H9 (cell line): ENCODE results near the gene PRKAG3. TPM values are rescaled to one million over a fixed set of nuclear protein-coding genes. Genes with fewer than 3 reads are reported as not detected.

Experiments
- DNase-seq: peaks from one replicate; pipeline ENCODE4 v3.0.0-alpha.2; 2017
- H2AFZ ChIP-seq: one replicate; pipeline ENCODE4 v1.6.1; 2013; ENCODE audit warnings: mild to moderate bottlenecking, low read length, control low read depth, moderate library complexity
- H2AK5ac ChIP-seq: 2 replicates; pipeline ENCODE4 v1.6.1; 2013; ENCODE audit warnings: low read length, control low read depth, mixed read lengths; ENCODE audit not compliant: insufficient read length
- H2BK120ac ChIP-seq: one replicate; pipeline ENCODE4 v1.6.1; 2013; ENCODE audit warnings: low read depth, mild to moderate bottlenecking, low read length, control low read depth, inconsistent platforms; ENCODE audit not compliant: poor library complexity, severe bottlenecking
- H2BK12ac ChIP-seq: 2 replicates; pipeline ENCODE4 v1.6.1; 2013; ENCODE audit warnings: low read length, control low read depth, mixed read lengths, low read depth; ENCODE audit not compliant: insufficient read length
- H2BK15ac ChIP-seq: 2 replicates; pipeline ENCODE4 v1.6.1; 2013; ENCODE audit warnings: low read depth, low read length, control low read depth
- H2BK20ac ChIP-seq: one replicate; pipeline ENCODE4 v1.6.1; 2013; ENCODE audit warnings: low read depth, mild to moderate bottlenecking, low read length, control low read depth, inconsistent platforms; ENCODE audit not compliant: poor library complexity, severe bottlenecking
- H2BK5ac ChIP-seq: 2 replicates; pipeline ENCODE4 v1.6.1; 2013; ENCODE audit warnings: low read length, control low read depth, mixed read lengths; ENCODE audit not compliant: insufficient read length
- H3K14ac ChIP-seq: 2 replicates; pipeline ENCODE4 v1.6.1; 2013; ENCODE audit warnings: low read length, control low read depth; ENCODE audit not compliant: insufficient read depth
- H3K18ac ChIP-seq: 2 replicates; pipeline ENCODE4 v1.6.1; 2013; ENCODE audit warnings: low read depth, mild to moderate bottlenecking, mixed read lengths, low read length, control low read depth; ENCODE audit not compliant: insufficient read length
- H3K23ac ChIP-seq: 2 replicates; pipeline ENCODE4 v1.6.1; 2013; ENCODE audit warnings: low read length, control low read depth, mixed read lengths, low read depth; ENCODE audit not compliant: insufficient read length
- H3K23me2 ChIP-seq: 2 replicates; pipeline ENCODE4 v1.6.1; 2013; ENCODE audit warnings: low read depth, mild to moderate bottlenecking, mixed read lengths, low read length, control low read depth; ENCODE audit not compliant: insufficient read length, poor library complexity, severe bottlenecking
- H3K27ac ChIP-seq: 2 replicates; pipeline ENCODE4 v1.5.1; 2013; ENCODE audit warnings: low read length, control low read depth, mixed read lengths, low read depth; ENCODE audit not compliant: insufficient read length
- H3K27me3 ChIP-seq: 2 replicates; pipeline ENCODE4 v1.6.1; 2013; ENCODE audit warnings: low read length, control low read depth, inconsistent platforms; ENCODE audit not compliant: insufficient read depth
- H3K4ac ChIP-seq: 2 replicates; pipeline ENCODE4 v1.6.1; 2013; ENCODE audit warnings: low read depth, mild to moderate bottlenecking, control low read depth, inconsistent platforms, low read length, moderate library complexity
- H3K4me1 ChIP-seq: 2 replicates; pipeline ENCODE4 v1.6.1; 2013; ENCODE audit warnings: low read length, control low read depth, inconsistent platforms; ENCODE audit not compliant: insufficient read depth
- H3K4me2 ChIP-seq: 2 replicates; pipeline ENCODE4 v1.6.1; 2013; ENCODE audit warnings: low read length, control low read depth, mixed read lengths; ENCODE audit not compliant: insufficient read length, insufficient read depth
- H3K56ac ChIP-seq: 2 replicates; pipeline ENCODE4 v1.6.1; 2013; ENCODE audit warnings: low read depth, mild to moderate bottlenecking, mixed read lengths, low read length, control low read depth; ENCODE audit not compliant: insufficient read length
- H3K79me1 ChIP-seq: 2 replicates; pipeline ENCODE4 v1.6.1; 2013; ENCODE audit warnings: low read depth, mild to moderate bottlenecking, moderate library complexity, low read length, control low read depth, inconsistent platforms; ENCODE audit not compliant: insufficient read depth, poor library complexity, severe bottlenecking
- H3K79me2 ChIP-seq: 2 replicates; pipeline ENCODE4 v1.6.1; 2013; ENCODE audit warnings: low read length, control low read depth, inconsistent platforms; ENCODE audit not compliant: insufficient read depth
- H3K9ac ChIP-seq: 2 replicates; pipeline ENCODE4 v1.6.1; 2013; ENCODE audit warnings: low read length, control low read depth, mixed read lengths; ENCODE audit not compliant: insufficient read length; ENCODE audit errors: extremely low read depth
- H3K9me3 ChIP-seq: one replicate; pipeline ENCODE4 v1.6.1; 2013; ENCODE audit warnings: low read depth, low read length, inconsistent platforms; ENCODE audit not compliant: control insufficient read depth
- H3T11ph ChIP-seq: one replicate; pipeline ENCODE4 v1.6.1; 2013; ENCODE audit warnings: mild to moderate bottlenecking, low read length, control low read depth, inconsistent platforms
- H4K20me1 ChIP-seq: one replicate; pipeline ENCODE4 v1.6.1; 2013; ENCODE audit not compliant: control insufficient read depth, insufficient read length, insufficient read depth
- H4K5ac ChIP-seq: 2 replicates; pipeline ENCODE4 v1.6.1; 2013; ENCODE audit warnings: low read depth, mild to moderate bottlenecking, mixed read lengths, low read length, control low read depth; ENCODE audit not compliant: insufficient read length
- H4K8ac ChIP-seq: replicated peaks from 2 replicates; pipeline ENCODE4 v1.6.1; 2013; ENCODE audit warnings: low read length, control low read depth, mixed read lengths, low read depth; ENCODE audit not compliant: insufficient read length
- H4K91ac ChIP-seq: 2 replicates; pipeline ENCODE4 v1.6.1; 2013; ENCODE audit warnings: low read depth, mild to moderate bottlenecking, moderate library complexity, mixed read lengths, low read length, control low read depth; ENCODE audit not compliant: insufficient read length
- H3K27ac Mint-ChIP-seq, 3 experiments: 2 replicates in 2 of 3; 3 replicates in 1 of 3; pipeline ENCODE4 v1.8.0; 2020 to 2021; ENCODE audit warnings: mixed read lengths in 3 of 3, mild to moderate bottlenecking in 1 of 3, moderate library complexity in 1 of 3
- H3K27me3 Mint-ChIP-seq: 2 replicates; pipeline ENCODE4 v1.8.0; 2021; ENCODE audit warnings: low read depth, mild to moderate bottlenecking, moderate library complexity, mixed read lengths
- H3K36me3 Mint-ChIP-seq, 3 experiments: 2 replicates in 2 of 3; 3 replicates in 1 of 3; pipeline ENCODE4 v1.8.0; 2020 to 2021; ENCODE audit warnings: low read depth in 3 of 3, mixed read lengths in 3 of 3; ENCODE audit not compliant: insufficient read depth in 1 of 3
- H3K4me1 Mint-ChIP-seq, 2 experiments: 2 replicates each; pipeline ENCODE4 v1.8.0; 2020; ENCODE audit warnings: mixed read lengths in 2 of 2
- H3K4me3 Mint-ChIP-seq, 2 experiments: 2 replicates in 1 of 2; 3 replicates in 1 of 2; pipeline ENCODE4 v1.8.0; 2020 to 2021; ENCODE audit warnings: mild to moderate bottlenecking in 2 of 2, mixed read lengths in 2 of 2, moderate library complexity in 1 of 2
- H3K9me3 Mint-ChIP-seq, 2 experiments: 2 replicates in 1 of 2; 3 replicates in 1 of 2; pipeline ENCODE4 v1.8.0; 2020; ENCODE audit warnings: mild to moderate bottlenecking in 2 of 2, mixed read lengths in 2 of 2, moderate library complexity in 1 of 2
- WGBS: extraction: QIAGEN DNeasy Blood & Tissue Kit; methylation state at CpG from one replicate; pipeline ENCODE4 v1.1.7; 2013; ENCODE audit warnings: missing lambda C conversion rate, low lambda C conversion rate, mixed read lengths; ENCODE audit not compliant: insufficient read length; ENCODE audit errors: extremely low coverage; 5-methylcytosine and 5-hydroxymethylcytosine counted together
- total RNA-seq: library from RNA; stranded (reverse); gene quantifications from 2 replicates; pipeline ENCODE4 v1.2.1, GENCODE V29; 2021
- TF ChIP-seq, protein P1 (sequence below): fragments of 200-600 bp; sonication (generic); conservative IDR thresholded peaks from 3 replicates; pipeline ENCODE4 v1.8.0; 2021; ENCODE audit warnings: antibody characterized with exemption, mild to moderate bottlenecking

PRKAG3 gene
- total RNA-seq, 1 experiment from 2014 or later = not detected

GRCh38 chr2:218777276-218777990, 54.2 kb downstream of the PRKAG3 start:
- Histone ChIP-seq H3K9me3 (no peaks in the 10 kb centered on the region), H2AFZ (no peak overlapping the region), H4K5ac (no peak overlapping the region), H3K4me2 (no peak overlapping the region), H2BK15ac (no peak overlapping the region), H3K23me2 (peaks cover 12% of the 10 kb centered on the region), H2AK5ac (no peak overlapping the region), H3K56ac (no peak overlapping the region), H3K23ac (no peak overlapping the region), H3K4me1 (no peaks in the 10 kb centered on the region), H3K79me2 (no peaks in the 10 kb centered on the region), H3T11ph (no peak overlapping the region), H2BK12ac (no peak overlapping the region), H3K18ac (no peak overlapping the region), H4K20me1 (no peaks in the 10 kb centered on the region), H2BK20ac (no peak overlapping the region), H3K27ac (no peak overlapping the region), H3K79me1 (no peaks in the 10 kb centered on the region), H3K27me3 (peaks cover 2% of the 10 kb centered on the region; the same call in 1 of the 2 replicates), H3K14ac (no peak overlapping the region), H2BK120ac (no peak overlapping the region), H4K91ac (no peak overlapping the region), H3K4ac (no peak overlapping the region), H4K8ac (no peak overlapping the region), H2BK5ac (no peak overlapping the region), H3K9ac (no peak overlapping the region)
- no peak overlapping the region for H3K4me3 Mint-ChIP-seq
- TF ChIP-seq, protein P1, sequence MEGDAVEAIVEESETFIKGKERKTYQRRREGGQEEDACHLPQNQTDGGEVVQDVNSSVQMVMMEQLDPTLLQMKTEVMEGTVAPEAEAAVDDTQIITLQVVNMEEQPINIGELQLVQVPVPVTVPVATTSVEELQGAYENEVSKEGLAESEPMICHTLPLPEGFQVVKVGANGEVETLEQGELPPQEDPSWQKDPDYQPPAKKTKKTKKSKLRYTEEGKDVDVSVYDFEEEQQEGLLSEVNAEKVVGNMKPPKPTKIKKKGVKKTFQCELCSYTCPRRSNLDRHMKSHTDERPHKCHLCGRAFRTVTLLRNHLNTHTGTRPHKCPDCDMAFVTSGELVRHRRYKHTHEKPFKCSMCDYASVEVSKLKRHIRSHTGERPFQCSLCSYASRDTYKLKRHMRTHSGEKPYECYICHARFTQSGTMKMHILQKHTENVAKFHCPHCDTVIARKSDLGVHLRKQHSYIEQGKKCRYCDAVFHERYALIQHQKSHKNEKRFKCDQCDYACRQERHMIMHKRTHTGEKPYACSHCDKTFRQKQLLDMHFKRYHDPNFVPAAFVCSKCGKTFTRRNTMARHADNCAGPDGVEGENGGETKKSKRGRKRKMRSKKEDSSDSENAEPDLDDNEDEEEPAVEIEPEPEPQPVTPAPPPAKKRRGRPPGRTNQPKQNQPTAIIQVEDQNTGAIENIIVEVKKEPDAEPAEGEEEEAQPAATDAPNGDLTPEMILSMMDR = no peak
- WGBS = no CpG with 5 or more reads among the region's 9 CpGs
- H3K4me1 Mint-ChIP-seq = peaks cover 7 to 11% of the 10 kb centered on the region in 2 experiments
- no peak for DNase-seq
- H3K27me3 Mint-ChIP-seq = peaks cover 29% of the 10 kb centered on the region
- peaks cover 4 to 14% of the 10 kb centered on the region in 2 experiments; a peak in 3 of 5 replicates for H3K9me3 Mint-ChIP-seq
- no peak overlapping the region for H3K27ac Mint-ChIP-seq
- H3K36me3 Mint-ChIP-seq = peaks cover 0 to 11% (median 10%) of the 10 kb centered on the region in 3 experiments; a peak in 5 of 7 replicates
